Jurkat, Clone E6-1 (cell line): ENCODE results near the gene SSTR5.

ENCODE experiments used
- DNase-seq: peaks from one replicate; pipeline ENCODE4 v3.0.0-alpha.2; 2011; ENCODE audit warnings: low read depth, low spot score
- H3K4me3 ChIP-seq: 2 replicates; pipeline ENCODE4 v1.5.1; 2011; ENCODE audit warnings: mild to moderate bottlenecking, low read length, control low read depth, moderate library complexity

The SSTR5 gene

GRCh38 chr16:1051446-1051845 lies 21.1 kb upstream of the SSTR5 start:
- H3K4me3 ChIP-seq: no peak overlapping the region
- DNase-seq: no peak

DNA sequence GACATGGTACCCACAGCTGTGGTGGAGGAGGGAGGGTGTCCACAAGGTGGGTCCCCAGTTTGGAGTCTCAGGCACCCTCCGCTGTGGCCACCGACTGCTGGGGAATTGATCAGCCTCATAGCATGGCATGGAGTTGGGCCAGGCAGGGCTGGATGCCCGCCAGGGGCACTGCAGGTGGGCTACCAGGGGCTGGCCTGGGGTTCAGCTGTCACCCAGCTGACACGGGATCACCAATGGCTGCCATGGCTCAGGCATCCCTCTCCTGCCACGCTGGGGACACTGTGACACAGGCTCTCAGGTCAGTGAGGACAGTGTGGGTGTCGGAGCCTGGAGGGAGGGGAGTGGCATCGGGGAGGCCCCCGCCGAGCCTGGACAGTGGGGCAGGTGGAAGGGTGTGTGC lies 19.8 kb upstream of the SSTR5 start:
- DNase-seq: no peak
- H3K4me3 ChIP-seq: no peak overlapping the region

GRCh38 chr16:1053121-1053521 lies 19.4 kb upstream of the SSTR5 start:
- DNase-seq: no peak
- H3K4me3 ChIP-seq: no peak overlapping the region

- no peak for DNase-seq
- no peak overlapping the region for H3K4me3 ChIP-seq
These were observed 18.7 kb upstream of the SSTR5 start for GRCh38 chr16:1053700-1054368.

DNA sequence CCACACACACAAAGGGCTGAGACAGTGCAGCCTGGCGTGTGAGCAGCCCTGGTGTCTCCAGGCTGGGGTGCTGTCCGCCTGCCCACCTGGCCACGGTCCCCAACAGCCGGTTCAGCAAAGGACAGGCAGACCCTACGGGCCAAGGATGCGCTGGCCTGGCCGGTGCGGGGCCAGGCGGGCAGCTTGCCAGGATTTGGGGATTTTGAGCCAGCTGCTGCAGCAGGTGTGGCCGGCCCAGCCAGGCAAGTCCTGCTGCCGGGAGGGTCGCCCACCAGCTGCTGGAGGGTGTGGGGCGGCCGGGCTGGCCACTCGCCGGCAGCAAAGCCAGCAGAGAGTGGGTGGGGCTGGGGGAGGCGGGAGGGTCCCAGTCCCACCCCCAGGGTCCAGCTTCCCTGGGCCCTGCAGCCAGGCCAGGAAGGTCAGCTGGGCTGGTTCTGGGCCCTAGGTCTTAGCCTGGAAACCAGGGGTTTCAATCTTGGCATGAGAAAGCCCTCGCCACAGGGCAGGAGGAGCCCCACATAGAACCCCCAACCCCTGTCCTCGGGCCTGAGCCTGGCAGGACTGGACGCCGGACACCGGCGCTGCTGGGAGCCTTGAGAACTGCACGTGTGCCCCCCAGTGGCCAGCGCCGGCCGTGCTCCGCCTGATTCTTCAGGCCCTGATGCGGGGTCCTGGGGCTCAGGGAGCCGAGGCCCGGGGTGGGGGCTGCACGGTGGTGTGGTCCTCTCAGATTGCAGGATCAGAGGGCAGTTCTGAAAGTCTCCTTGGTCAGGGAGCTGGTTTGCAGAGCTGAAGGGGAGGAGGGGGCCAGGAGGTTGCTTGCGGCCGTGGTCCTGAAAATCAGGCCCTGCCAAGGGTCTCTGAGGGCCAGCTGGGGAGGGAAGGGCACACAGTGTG lies 17.6 kb upstream of the SSTR5 start:
- no peak for DNase-seq
- no peak overlapping the region for H3K4me3 ChIP-seq

DNA sequence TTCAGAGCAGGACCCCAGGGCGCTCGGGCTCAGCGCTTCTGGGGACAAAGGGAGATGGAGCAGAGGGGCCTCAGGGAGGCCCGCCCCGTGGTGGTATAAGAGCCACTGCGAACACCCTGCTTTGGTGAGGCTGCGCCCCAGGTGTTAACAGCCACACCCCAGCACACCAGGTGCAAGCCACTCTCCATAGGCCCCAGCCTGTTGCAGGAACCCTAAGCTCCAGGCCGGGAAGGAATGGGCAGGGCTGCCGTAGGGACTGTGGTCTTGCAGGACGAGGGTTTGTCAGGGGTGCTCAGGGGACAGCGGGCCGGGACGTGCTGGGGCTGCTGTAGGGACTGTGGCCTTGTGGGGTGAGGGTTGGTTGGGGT lies 17.0 kb upstream of the SSTR5 start:
- H3K4me3 ChIP-seq: no peak overlapping the region
- no peak for DNase-seq

DNA sequence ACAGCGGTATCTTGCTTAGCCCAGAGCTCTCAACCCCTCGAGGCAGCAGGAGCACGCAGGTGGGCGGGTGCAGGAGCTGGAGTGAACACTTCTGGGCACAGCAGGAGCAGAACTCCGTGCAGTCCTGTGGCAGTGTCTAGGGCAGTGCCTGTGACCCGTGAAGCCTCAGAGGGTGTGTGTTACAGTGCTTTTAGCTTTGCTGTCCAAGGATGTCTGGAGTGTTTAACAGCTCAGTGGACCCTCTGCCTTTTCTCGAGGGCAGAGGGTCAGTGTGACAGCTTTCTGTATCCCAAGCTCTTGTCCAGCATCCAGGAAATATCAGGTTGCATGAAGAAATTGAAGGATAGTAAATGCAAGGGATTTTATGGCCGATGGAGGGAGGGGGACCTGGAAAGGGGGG lies 16.4 kb upstream of the SSTR5 start:
- H3K4me3 ChIP-seq: no peak overlapping the region
- no peak for DNase-seq

GRCh38 chr16:1057252-1057932 lies 15.2 kb upstream of the SSTR5 start:
- H3K4me3 ChIP-seq: no peak overlapping the region
- DNase-seq: no peak

- no peak for DNase-seq
- H3K4me3 ChIP-seq: no peak overlapping the region
These were observed 14.3 kb upstream of the SSTR5 start for GRCh38 chr16:1058216-1058615.

DNA sequence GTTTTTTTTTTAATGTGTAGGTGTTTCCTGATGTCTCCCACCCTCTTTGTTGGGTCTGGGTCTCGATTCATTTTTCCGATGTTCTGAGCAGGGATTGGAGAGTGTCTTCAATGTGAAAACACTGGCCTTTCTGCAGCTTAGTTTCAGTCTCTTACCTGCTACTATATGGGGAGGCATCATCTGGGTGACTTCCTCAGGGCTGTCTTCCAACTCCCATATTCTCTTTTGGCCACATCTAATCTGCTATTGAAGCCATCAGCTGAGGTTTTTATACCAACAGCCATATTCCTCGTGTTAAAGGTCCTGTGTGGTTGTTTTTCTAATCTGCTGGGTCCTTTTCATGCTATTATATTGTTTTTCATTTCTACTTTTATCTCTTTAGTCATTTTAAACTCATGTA lies 13.2 kb upstream of the SSTR5 start:
- no peak for DNase-seq

GRCh38 chr16:1060416-1061340 lies 11.9 kb upstream of the SSTR5 start:
- H3K4me3 ChIP-seq: no peak overlapping the region
- DNase-seq: no peak

More for the DNA sequence above, 13.2 kb upstream of the SSTR5 start:
- no peak overlapping the region for H3K4me3 ChIP-seq

DNA sequence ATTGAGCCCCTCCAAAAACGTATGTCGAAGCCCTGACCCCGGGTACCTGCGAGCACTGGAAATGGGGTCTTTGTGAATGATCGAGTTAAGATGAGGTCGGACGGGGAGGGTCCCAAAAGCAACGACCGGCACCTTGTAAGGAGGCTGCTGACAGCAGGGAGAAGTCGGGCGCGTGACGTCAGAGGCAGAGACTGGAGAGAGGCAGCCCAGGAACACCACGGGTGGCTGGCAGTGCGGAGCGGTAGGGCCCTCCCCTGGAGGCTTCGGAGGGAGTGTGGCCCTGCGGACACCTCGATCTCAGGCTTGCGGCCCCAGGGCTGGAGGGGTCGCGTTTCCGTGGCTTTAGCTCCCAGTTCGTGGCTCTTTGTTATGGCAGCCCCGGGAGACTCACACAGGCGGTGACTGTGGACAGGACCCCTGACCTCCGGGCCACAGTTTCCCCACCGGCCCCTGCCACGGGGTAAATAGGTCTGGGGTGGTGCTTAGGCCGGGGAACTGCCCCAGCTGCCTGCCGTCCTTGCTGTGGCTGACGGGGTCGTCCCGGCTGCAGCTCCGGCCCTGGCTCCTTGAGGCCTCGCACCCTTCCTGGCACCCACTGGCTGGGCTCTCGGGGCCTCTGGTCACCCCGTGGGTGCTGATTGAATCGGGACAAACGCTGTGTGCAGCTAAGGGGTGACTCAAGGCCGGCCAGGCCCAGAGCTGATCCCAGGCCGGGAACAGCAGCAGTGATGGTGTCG lies 10.6 kb upstream of the SSTR5 start:
- no peak for DNase-seq
- H3K4me3 ChIP-seq: no peak overlapping the region

DNA sequence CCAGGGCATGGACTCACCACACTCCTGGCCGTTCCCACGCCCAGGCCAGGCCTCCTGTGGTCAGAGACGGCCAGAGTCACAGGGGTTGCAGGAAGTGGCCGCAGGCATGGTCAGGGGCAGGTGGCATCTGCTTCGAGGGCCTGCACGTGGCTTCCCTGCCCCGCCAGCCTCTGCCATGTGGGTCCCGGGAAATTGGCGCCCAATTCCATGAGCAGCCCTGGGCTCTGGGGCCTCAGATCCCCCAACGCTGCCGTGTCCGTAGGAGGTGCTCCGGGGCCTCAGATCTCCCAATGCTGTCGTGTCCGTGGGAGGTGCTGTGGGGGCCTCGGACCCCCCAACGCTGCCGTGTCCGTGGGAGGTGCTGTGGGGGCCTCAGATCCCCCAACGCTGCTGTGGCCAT lies 9.7 kb upstream of the SSTR5 start:
- no peak overlapping the region for H3K4me3 ChIP-seq
- no peak for DNase-seq

- no peak for DNase-seq
- H3K4me3 ChIP-seq: no peak overlapping the region
These were observed 8.8 kb upstream of the SSTR5 start for GRCh38 chr16:1063728-1064127.

DNA sequence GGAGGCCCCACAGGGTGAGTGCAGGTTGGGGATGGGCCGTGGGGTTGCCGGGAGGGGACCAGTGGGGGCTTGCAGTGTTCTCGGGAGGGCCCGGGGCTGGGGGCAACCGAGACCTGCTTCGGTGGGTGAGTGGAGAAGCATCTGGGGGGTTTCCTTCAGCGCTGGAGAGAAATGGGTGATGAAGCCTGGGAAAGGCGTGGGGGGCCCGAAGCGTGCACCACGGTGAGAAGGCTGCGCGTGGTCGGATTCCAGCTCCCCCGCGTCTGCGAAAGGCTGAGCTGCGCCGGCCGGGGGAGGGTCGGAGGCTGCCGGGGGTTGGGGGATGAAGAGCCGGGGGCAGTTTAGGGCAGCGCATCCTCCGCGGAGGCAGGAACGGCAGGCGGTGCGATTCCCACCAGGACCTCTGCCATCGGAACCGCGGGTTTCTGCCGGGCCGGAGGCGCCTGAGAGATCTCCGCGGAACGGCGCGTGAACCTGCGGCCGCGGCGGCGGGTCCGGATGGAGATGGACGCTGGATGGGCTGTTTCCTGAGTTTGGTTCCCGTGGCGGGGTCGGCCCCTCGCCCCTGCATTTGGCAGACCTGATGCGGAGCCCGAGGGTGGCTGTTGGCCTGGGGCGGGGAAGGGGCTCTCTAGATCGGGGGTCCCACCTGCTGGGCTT lies 6.9 kb upstream of the SSTR5 start:
- H3K4me3 ChIP-seq: no peak overlapping the region
- DNase-seq: no peak

DNA sequence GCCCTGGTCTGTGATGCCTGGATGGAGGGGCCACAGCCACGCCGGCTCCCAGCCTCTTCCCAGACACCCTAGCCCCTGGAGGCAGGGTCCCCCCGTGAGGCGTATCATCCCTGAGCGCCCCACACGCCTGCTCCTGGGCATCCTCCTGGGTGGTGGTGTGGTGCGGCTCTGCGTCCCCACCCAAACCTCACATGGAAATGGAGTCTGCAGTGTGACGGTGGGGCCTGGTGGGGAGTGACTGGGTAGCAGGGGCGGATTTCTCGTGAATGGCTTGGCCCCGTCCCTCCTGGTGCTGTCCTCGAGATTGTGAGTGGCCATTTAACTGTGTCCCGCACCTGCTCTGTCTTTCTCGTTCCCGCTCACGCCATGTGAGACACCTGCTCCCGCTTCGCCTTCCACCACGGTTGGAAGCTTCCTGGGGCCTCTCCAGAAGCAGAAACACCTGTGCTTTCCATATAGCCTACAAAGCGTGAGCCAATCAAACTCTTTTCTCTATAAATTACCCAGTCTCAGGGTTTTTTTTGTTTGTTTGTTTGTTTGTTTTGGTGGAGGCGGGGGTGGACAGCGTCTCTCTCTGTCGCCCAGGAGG lies 5.9 kb upstream of the SSTR5 start:
- H3K4me3 ChIP-seq: no peak overlapping the region
- no peak for DNase-seq

- no peak for DNase-seq
- H3K4me3 ChIP-seq: no peak overlapping the region
These were observed 4.9 kb upstream of the SSTR5 start for GRCh38 chr16:1067629-1068028.

DNA sequence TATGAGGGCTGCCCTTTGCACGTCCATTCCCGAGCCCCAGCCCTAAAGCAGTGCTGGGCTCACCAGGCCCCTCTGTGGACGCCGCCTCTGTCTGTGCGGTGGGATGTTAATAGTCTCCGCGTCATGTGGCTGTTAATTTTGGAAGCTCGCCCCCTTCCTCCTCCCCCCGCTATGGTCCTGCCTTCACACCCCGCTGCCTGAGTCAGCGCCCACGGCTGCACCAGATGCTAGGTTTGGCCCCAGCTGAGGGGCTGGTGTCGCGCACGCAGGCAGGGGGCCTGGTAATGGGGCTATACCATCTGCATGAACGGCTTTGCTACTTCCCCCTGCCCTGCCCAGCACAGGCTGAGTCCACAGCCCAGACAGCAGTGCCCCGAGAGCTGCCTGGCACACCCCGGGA lies 4.1 kb upstream of the SSTR5 start:
- DNase-seq: no peak
- H3K4me3 ChIP-seq: no peak overlapping the region
